WTC11 (cell line): ENCODE data around the gene FAF1. TPM values are rescaled to one million over a fixed set of nuclear protein-coding genes. Genes with fewer than 3 reads are reported as not detected.
A peak's percentile ranks its signal among the peaks of the same experiment; 100 is the strongest.

Experiments used
- ATAC-seq: fragments of 200-7000 bp; cut with Tn5 transposase; 2 replicates; pipeline ENCODE4 v1.10.0; 2021; ENCODE audit warnings: mild to moderate bottlenecking, moderate library complexity
- CTCF ChIA-PET: fragments of 300-600 bp; sonication (Branson Sonifier 250); formaldehyde crosslinking; loops from one replicate; lab custom pipeline; 2021; ENCODE audit warnings: antibody characterized with exemption; lab: Charles Lee
- POLR2A ChIA-PET: fragments of 350-600 bp; sonication (Branson Sonifier 250); formaldehyde crosslinking; loops from one replicate; lab custom pipeline; 2021; ENCODE audit warnings: antibody characterized with exemption; lab: Charles Lee
- DNase-seq: peaks from one replicate; pipeline ENCODE4 v3.0.0; 2021; ENCODE audit warnings: low spot score
- H3K27ac Mint-ChIP-seq: 2 replicates; pipeline ENCODE4 v1.8.0; 2021; ENCODE audit warnings: mixed read lengths
- H3K27me3 Mint-ChIP-seq: 2 replicates; pipeline ENCODE4 v1.8.0; 2021; ENCODE audit warnings: low read depth, mild to moderate bottlenecking, moderate library complexity, mixed read lengths
- H3K36me3 Mint-ChIP-seq: 2 replicates; pipeline ENCODE4 v1.8.0; 2021; ENCODE audit warnings: mixed read lengths
- H3K4me1 Mint-ChIP-seq: 2 replicates; pipeline ENCODE4 v1.8.0; 2022; ENCODE audit warnings: mixed read lengths
- H3K4me3 Mint-ChIP-seq: 2 replicates; pipeline ENCODE4 v1.8.0; 2021; ENCODE audit warnings: mild to moderate bottlenecking, moderate library complexity, mixed read lengths
- H3K9me3 Mint-ChIP-seq: 2 replicates; pipeline ENCODE4 v1.8.0; 2021; ENCODE audit warnings: mixed read lengths
- ARID4B ChIP-seq: sonication (generic); formaldehyde crosslinking; IDR thresholded peaks from 2 replicates; pipeline ENCODE4 v1.8.0; 2023; ENCODE audit warnings: missing genetic modification reagents, mild to moderate bottlenecking, borderline replicate concordance
- GABPB1 ChIP-seq: sonication (generic); formaldehyde crosslinking; IDR thresholded peaks from 2 replicates; pipeline ENCODE4 v1.8.1; 2023; ENCODE audit warnings: mild to moderate bottlenecking, missing genetic modification reagents
- IRF2 ChIP-seq: sonication (generic); formaldehyde crosslinking; IDR thresholded peaks from 2 replicates; pipeline ENCODE4 v1.8.0; 2022; ENCODE audit warnings: low read depth, missing genetic modification reagents, borderline replicate concordance
- KAT7 ChIP-seq: sonication (generic); formaldehyde crosslinking; IDR thresholded peaks from 2 replicates; pipeline ENCODE4 v1.8.1; 2023; ENCODE audit warnings: missing genetic modification reagents, mild to moderate bottlenecking, borderline replicate concordance
- MYBL2 ChIP-seq: sonication (generic); formaldehyde crosslinking; IDR thresholded peaks from 2 replicates; pipeline ENCODE4 v1.8.1; 2023; ENCODE audit warnings: mild to moderate bottlenecking, moderate library complexity, missing genetic modification reagents
- OVOL2 ChIP-seq: fragments of 250-450 bp; sonication (Bioruptor Pico); IDR thresholded peaks from 2 replicates; pipeline ENCODE4 v1.9.0; 2021; ENCODE audit warnings: mild to moderate bottlenecking, borderline replicate concordance
- PRRX2 ChIP-seq: fragments of 250-450 bp; sonication (Bioruptor Pico); IDR thresholded peaks from 2 replicates; pipeline ENCODE4 v1.8.0; 2021; ENCODE audit warnings: mild to moderate bottlenecking
- ZBTB43 ChIP-seq: sonication (generic); formaldehyde crosslinking; IDR thresholded peaks from 2 replicates; pipeline ENCODE4 v1.8.1; 2023; ENCODE audit warnings: mild to moderate bottlenecking, missing genetic modification reagents
- ZNF219 ChIP-seq: sonication (generic); formaldehyde crosslinking; IDR thresholded peaks from 2 replicates; pipeline ENCODE4 v1.8.0; 2023; ENCODE audit warnings: missing genetic modification reagents, mild to moderate bottlenecking, borderline replicate concordance
- ZNF317 ChIP-seq: sonication (generic); formaldehyde crosslinking; IDR thresholded peaks from 2 replicates; pipeline ENCODE4 v1.8.1; 2023; ENCODE audit warnings: low read depth, mild to moderate bottlenecking, moderate library complexity, missing genetic modification reagents, borderline replicate concordance
- ZNF396 ChIP-seq: fragments of 250-450 bp; sonication (Bioruptor Pico); IDR thresholded peaks from 2 replicates; pipeline ENCODE4 v1.8.0; 2021; ENCODE audit warnings: mild to moderate bottlenecking, moderate library complexity, borderline replicate concordance
- ZNF532 ChIP-seq: fragments of 250-450 bp; sonication (Bioruptor Pico); IDR thresholded peaks from 2 replicates; pipeline ENCODE4 v1.9.0; 2021; ENCODE audit warnings: mild to moderate bottlenecking, borderline replicate concordance
- ZSCAN18 ChIP-seq: fragments of 250-450 bp; sonication (Bioruptor Pico); IDR thresholded peaks from 2 replicates; pipeline ENCODE4 v2.1.2; 2022; ENCODE audit warnings: mild to moderate bottlenecking, moderate library complexity
- total RNA-seq: library from RNA; stranded (reverse); gene quantifications from 3 replicates; pipeline ENCODE4 v1.2.3, GENCODE V29; 2021
- TF ChIP-seq, protein P1 (sequence below): sonication (generic); formaldehyde crosslinking; IDR thresholded peaks from 2 replicates; pipeline ENCODE4 v1.8.0; 2022; ENCODE audit warnings: mild to moderate bottlenecking, missing genetic modification reagents
- TF ChIP-seq, protein P2 (sequence below): sonication (generic); formaldehyde crosslinking; IDR thresholded peaks from 2 replicates; pipeline ENCODE4 v1.8.0; 2022; ENCODE audit warnings: mild to moderate bottlenecking, missing genetic modification reagents
- TF ChIP-seq, protein P3 (sequence below): sonication (generic); formaldehyde crosslinking; IDR thresholded peaks from 2 replicates; pipeline ENCODE4 v1.8.1; 2023; ENCODE audit warnings: mild to moderate bottlenecking, missing genetic modification reagents

Gene FAF1
- total RNA-seq, 1 experiment from 2014 or later = 53.5 TPM

GRCh38 chr1:50503515-50503914, 456.6 kb downstream of the FAF1 start (continued):
- TF ChIP-seq ZSCAN18 (CRISPR knock-in tag) (no peak), PRRX2 (CRISPR knock-in tag) (no peak), ZNF532 (CRISPR knock-in tag) (no peak), ZNF396 (CRISPR knock-in tag) (no peak), MYBL2 (CRISPR knock-in tag) (no peak), GABPB1 (CRISPR knock-in tag) (no peak), IRF2 (no peak), ZBTB43 (CRISPR knock-in tag) (no peak)

GRCh38 chr1:50502147-50502546, 457.9 kb downstream of the FAF1 start:
- Mint-ChIP-seq H3K27me3 (no peaks in the 10 kb centered on the region), H3K27ac (no peak overlapping the region), H3K36me3 (peaks cover 22% of the 10 kb centered on the region), H3K9me3 (peaks cover 37% of the 10 kb centered on the region), H3K4me1 (no peaks in the 10 kb centered on the region), H3K4me3 (no peak overlapping the region)
- ATAC-seq (no peak), DNase-seq (no peak)
- TF ChIP-seq, protein P1, sequence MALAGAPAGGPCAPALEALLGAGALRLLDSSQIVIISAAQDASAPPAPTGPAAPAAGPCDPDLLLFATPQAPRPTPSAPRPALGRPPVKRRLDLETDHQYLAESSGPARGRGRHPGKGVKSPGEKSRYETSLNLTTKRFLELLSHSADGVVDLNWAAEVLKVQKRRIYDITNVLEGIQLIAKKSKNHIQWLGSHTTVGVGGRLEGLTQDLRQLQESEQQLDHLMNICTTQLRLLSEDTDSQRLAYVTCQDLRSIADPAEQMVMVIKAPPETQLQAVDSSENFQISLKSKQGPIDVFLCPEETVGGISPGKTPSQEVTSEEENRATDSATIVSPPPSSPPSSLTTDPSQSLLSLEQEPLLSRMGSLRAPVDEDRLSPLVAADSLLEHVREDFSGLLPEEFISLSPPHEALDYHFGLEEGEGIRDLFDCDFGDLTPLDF = no peak
- CTCF ChIA-PET = no interaction called here
- POLR2A ChIA-PET = no interaction called here

DNA sequence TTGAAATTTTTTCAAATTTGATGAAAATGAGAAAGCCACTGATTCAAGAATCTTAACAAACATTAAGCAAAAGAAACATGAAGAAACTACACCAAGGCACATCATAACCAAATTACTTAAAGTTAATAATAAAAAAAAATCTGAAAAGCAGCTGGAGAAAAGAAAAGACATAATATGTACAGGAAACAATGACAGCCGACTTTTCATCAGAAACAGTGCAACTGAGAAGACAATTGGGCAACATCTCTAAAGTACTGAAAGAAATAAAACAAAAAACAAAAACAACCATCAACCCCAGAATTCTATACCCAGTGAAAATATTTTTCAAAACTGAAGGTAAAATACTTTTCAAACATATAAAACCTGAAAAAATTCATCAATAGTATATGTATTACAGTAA, 463.1 kb downstream of the FAF1 start:
- ChIA-PET CTCF (no interaction called here), POLR2A (no interaction called here)
- Mint-ChIP-seq H3K27ac (no peak overlapping the region), H3K4me3 (no peak overlapping the region), H3K27me3 (no peaks in the 10 kb centered on the region), H3K9me3 (peaks cover 33% of the 10 kb centered on the region), H3K36me3 (peaks cover 24% of the 10 kb centered on the region), H3K4me1 (no peaks in the 10 kb centered on the region)
- TF ChIP-seq ARID4B (CRISPR knock-in tag) = no peak
- TF ChIP-seq, protein P2, sequence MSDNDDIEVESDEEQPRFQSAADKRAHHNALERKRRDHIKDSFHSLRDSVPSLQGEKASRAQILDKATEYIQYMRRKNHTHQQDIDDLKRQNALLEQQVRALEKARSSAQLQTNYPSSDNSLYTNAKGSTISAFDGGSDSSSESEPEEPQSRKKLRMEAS = no peak
- TF ChIP-seq ZNF317 = peak; percentile 87; the same call in 1 of the 2 replicates
- no peak for TF ChIP-seq KAT7 (CRISPR knock-in tag)
- no peak for TF ChIP-seq OVOL2 (CRISPR knock-in tag)
- no peak for TF ChIP-seq ZNF219 (CRISPR knock-in tag)
- TF ChIP-seq, protein P3, sequence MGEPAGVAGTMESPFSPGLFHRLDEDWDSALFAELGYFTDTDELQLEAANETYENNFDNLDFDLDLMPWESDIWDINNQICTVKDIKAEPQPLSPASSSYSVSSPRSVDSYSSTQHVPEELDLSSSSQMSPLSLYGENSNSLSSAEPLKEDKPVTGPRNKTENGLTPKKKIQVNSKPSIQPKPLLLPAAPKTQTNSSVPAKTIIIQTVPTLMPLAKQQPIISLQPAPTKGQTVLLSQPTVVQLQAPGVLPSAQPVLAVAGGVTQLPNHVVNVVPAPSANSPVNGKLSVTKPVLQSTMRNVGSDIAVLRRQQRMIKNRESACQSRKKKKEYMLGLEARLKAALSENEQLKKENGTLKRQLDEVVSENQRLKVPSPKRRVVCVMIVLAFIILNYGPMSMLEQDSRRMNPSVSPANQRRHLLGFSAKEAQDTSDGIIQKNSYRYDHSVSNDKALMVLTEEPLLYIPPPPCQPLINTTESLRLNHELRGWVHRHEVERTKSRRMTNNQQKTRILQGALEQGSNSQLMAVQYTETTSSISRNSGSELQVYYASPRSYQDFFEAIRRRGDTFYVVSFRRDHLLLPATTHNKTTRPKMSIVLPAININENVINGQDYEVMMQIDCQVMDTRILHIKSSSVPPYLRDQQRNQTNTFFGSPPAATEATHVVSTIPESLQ (CRISPR knock-in tag) = no peak
- DNase-seq (no peak), ATAC-seq (no peak)
